Right hindlimb (tissue), 1 donor: ENCODE measurements around the gene SCLY.

ENCODE experiments used
- DNase-seq: peaks from one replicate; pipeline ENCODE4 v3.0.0-alpha.2; 2018

SCLY gene

GRCh38 chr2:238098901-238099713 is 38.3 kb downstream of the SCLY start:
- DNase-seq = no peak

GRCh38 chr2:238099714-238100048 is 38.9 kb downstream of the SCLY start:
- DNase-seq = no peak

GRCh38 chr2:238100049-238100820 is 39.4 kb downstream of the SCLY start, which contains the start of gene ESPNL:
Gene ESPNL, plus strand, starts transcription at chr2:238100340. Its CDS starts 80 bp downstream, at chr2:238100420.
- DNase-seq = no peak

- DNase-seq = no peak
These were observed 40.3 kb downstream of the SCLY start for GRCh38 chr2:238100821-238101771.

GRCh38 chr2:238101891-238102841 is 41.4 kb downstream of the SCLY start:
- DNase-seq = no peak

GRCh38 chr2:238102865-238103264 is 42.1 kb downstream of the SCLY start:
- DNase-seq = no peak

- DNase-seq = no peak
These were observed 42.8 kb downstream of the SCLY start for GRCh38 chr2:238103465-238104225.

- DNase-seq = no peak
These were observed 43.5 kb downstream of the SCLY start for GRCh38 chr2:238104226-238104690.

- DNase-seq = no peak
These were observed 44.0 kb downstream of the SCLY start for GRCh38 chr2:238104691-238105371.

GRCh38 chr2:238105506-238106338 is 44.9 kb downstream of the SCLY start:
- peak; percentile 12 for DNase-seq

GRCh38 chr2:238106339-238106697 is 45.5 kb downstream of the SCLY start:
- DNase-seq = peak; percentile 14

- DNase-seq = peak; percentile 33
These were observed 46.1 kb downstream of the SCLY start for GRCh38 chr2:238106698-238107524.

- peak; percentile 15 for DNase-seq
These were observed 47.0 kb downstream of the SCLY start for GRCh38 chr2:238107525-238108422.

GRCh38 chr2:238108423-238109183 is 47.8 kb downstream of the SCLY start:
- DNase-seq = peak; percentile 43

- DNase-seq = no peak
These were observed 52.8 kb downstream of the SCLY start for GRCh38 chr2:238113611-238114010.

GRCh38 chr2:238114331-238114841 is 53.6 kb downstream of the SCLY start:
- DNase-seq = no peak
